Measurements from ENCODE around the gene PEDS1. TPM values are rescaled to one million over a fixed set of nuclear protein-coding genes. Genes with fewer than 3 reads are reported as not detected.

Gene PEDS1
- total and polyA plus RNA-seq, 4 donors: 4.8 to 19.3 (median 8.6) TPM

GRCh38 chr20:50187403-50188051, 34.0 kb upstream of the PEDS1 start:
- peak overlapping the region; percentile 17 to 61 for H3K9ac ChIP-seq (ENCODE audit: low read depth in 1 of 2, low read length in 2 of 2)
- no peaks in the 10 kb centered on the region for H3K9me3 ChIP-seq (ENCODE audit: control insufficient read depth in 4 of 4, low read length in 3 of 4)
- TF ChIP-seq, protein P1, sequence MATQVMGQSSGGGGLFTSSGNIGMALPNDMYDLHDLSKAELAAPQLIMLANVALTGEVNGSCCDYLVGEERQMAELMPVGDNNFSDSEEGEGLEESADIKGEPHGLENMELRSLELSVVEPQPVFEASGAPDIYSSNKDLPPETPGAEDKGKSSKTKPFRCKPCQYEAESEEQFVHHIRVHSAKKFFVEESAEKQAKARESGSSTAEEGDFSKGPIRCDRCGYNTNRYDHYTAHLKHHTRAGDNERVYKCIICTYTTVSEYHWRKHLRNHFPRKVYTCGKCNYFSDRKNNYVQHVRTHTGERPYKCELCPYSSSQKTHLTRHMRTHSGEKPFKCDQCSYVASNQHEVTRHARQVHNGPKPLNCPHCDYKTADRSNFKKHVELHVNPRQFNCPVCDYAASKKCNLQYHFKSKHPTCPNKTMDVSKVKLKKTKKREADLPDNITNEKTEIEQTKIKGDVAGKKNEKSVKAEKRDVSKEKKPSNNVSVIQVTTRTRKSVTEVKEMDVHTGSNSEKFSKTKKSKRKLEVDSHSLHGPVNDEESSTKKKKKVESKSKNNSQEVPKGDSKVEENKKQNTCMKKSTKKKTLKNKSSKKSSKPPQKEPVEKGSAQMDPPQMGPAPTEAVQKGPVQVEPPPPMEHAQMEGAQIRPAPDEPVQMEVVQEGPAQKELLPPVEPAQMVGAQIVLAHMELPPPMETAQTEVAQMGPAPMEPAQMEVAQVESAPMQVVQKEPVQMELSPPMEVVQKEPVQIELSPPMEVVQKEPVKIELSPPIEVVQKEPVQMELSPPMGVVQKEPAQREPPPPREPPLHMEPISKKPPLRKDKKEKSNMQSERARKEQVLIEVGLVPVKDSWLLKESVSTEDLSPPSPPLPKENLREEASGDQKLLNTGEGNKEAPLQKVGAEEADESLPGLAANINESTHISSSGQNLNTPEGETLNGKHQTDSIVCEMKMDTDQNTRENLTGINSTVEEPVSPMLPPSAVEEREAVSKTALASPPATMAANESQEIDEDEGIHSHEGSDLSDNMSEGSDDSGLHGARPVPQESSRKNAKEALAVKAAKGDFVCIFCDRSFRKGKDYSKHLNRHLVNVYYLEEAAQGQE (IDR thresholded peaks at IDR 0.05): no peak
- TF ChIP-seq ATF3 (IDR thresholded peaks at IDR 0.05) (peak; percentile 54), MAX (IDR thresholded peaks at IDR 0.05) (peak; percentile 15), YY1 (IDR thresholded peaks at IDR 0.05) (peak; percentile 12), SP1 (IDR thresholded peaks at IDR 0.05) (peak; percentile 23), TAF1 (conservative IDR thresholded peaks at IDR 0.05) (no peak), RAD21 (IDR thresholded peaks at IDR 0.05) (peak in 1 of 2 donors; percentile 20), HNF4A (conservative IDR thresholded peaks at IDR 0.05) (peak in 1 of 2 donors; percentile 51), NR2F2 (IDR thresholded peaks at IDR 0.05) (no peak), FOXA2 (IDR thresholded peaks at IDR 0.05) (no peak), ZBTB33 (IDR thresholded peaks at IDR 0.05) (peak; percentile 30), JUND (IDR thresholded peaks at IDR 0.05) (peak; percentile 43 to 71), RXRA (IDR thresholded peaks at IDR 0.05) (peak; percentile 37 to 64)
- 42% methylated on average over 12 of the region's 12 CpGs for WGBS
- H3K4me1 ChIP-seq (ENCODE audit: control insufficient read depth in 4 of 4, insufficient read depth in 4 of 4, low read length in 3 of 4): peaks cover 0 to 34% (median 24%) of the 10 kb centered on the region in 4 donors
- H3K36me3 ChIP-seq (ENCODE audit: control insufficient read depth in 4 of 4, insufficient read depth in 3 of 4, low read depth in 1 of 4, low read length in 3 of 4): peaks cover 0 to 2% (median 0%) of the 10 kb centered on the region in 4 donors
- H3K27ac ChIP-seq (ENCODE audit: low read depth in 1 of 2, low read length in 2 of 2): peak overlapping the region; percentile 79 to 98
- H3K4me3 ChIP-seq (ENCODE audit: low read depth in 1 of 3, low read length in 3 of 3): no peak overlapping the region
- H3K27me3 ChIP-seq (ENCODE audit: control insufficient read depth in 4 of 4, insufficient read depth in 4 of 4, low read length in 3 of 4): no peaks in the 10 kb centered on the region
- DNase-seq (ENCODE audit: low spot score): peak; percentile 65

DNA sequence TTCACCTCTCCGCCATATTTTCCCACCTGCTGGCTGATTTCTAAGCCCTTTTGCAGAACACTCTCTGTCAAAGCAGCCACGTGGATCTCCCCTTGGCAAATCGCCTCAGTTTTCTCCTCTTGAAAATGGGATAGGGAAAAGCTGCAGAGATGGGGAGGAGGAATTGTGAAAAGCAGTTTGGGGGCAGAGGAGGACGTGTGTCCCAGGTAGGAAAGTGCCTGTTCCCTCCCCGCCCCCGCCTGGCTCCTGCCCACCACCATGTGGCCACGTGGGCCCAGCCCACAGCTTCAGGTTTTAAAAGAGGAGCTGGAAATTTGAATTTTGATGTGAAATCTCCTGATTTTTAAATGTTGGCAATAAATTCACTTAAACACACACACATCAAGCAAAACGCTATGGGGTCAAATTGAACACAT, 33.5 kb upstream of the PEDS1 start:
- Histone ChIP-seq H3K36me3 (ENCODE audit: control insufficient read depth in 4 of 4, insufficient read depth in 3 of 4, low read depth in 1 of 4, low read length in 3 of 4) (peaks cover 0 to 2% (median 0%) of the 10 kb centered on the region in 4 donors), H3K4me3 (ENCODE audit: low read depth in 1 of 3, low read length in 3 of 3) (no peak overlapping the region)

More for the DNA sequence above, 33.5 kb upstream of the PEDS1 start:
- Histone ChIP-seq H3K9me3 (ENCODE audit: control insufficient read depth in 4 of 4, low read length in 3 of 4) (no peaks in the 10 kb centered on the region), H3K9ac (ENCODE audit: low read depth in 1 of 2, low read length in 2 of 2) (peak overlapping the region in 1 of 2 donors; percentile 56), H3K27me3 (ENCODE audit: control insufficient read depth in 4 of 4, insufficient read depth in 4 of 4, low read length in 3 of 4) (no peaks in the 10 kb centered on the region), H3K4me1 (ENCODE audit: control insufficient read depth in 4 of 4, insufficient read depth in 4 of 4, low read length in 3 of 4) (peaks cover 0 to 34% (median 24%) of the 10 kb centered on the region in 4 donors), H3K27ac (ENCODE audit: low read depth in 1 of 2, low read length in 2 of 2) (peak overlapping the region; percentile 79 to 98)
- no peak for DNase-seq (ENCODE audit: low spot score)
- 48% methylated on average over 8 of the region's 8 CpGs for WGBS
- TF ChIP-seq, protein P1 (IDR thresholded peaks at IDR 0.05): no peak
- TF ChIP-seq YY1 (IDR thresholded peaks at IDR 0.05): peak; percentile 7
